ENCODE results near the gene PDCL3.

Gene PDCL3

GRCh38 chr2:100589527-100589926, 26.7 kb downstream of the PDCL3 start:
- TF ChIP-seq TAF1 (IDR thresholded peaks at IDR 0.05; ENCODE audit: borderline replicate concordance, insufficient read depth, low read length) (no peak), FOXP2 (optimal IDR thresholded peaks at IDR 0.05; ENCODE audit: borderline replicate concordance, extremely low read depth, extremely low read length, insufficient read depth) (no peak), SIN3A (IDR thresholded peaks at IDR 0.05; ENCODE audit: borderline replicate concordance, insufficient read depth, low read length) (no peak), POLR2AphosphoS5 (IDR thresholded peaks at IDR 0.05; ENCODE audit: low read depth, low read length) (no peak), REST (IDR thresholded peaks at IDR 0.05; ENCODE audit: insufficient read depth in 1 of 2, low read depth in 2 of 2, low read length in 2 of 2) (no peak)

- TF ChIP-seq FOXP2 (optimal IDR thresholded peaks at IDR 0.05; ENCODE audit: borderline replicate concordance, extremely low read depth, extremely low read length, insufficient read depth) (no peak), SIN3A (IDR thresholded peaks at IDR 0.05; ENCODE audit: borderline replicate concordance, insufficient read depth, low read length) (no peak), TAF1 (IDR thresholded peaks at IDR 0.05; ENCODE audit: borderline replicate concordance, insufficient read depth, low read length) (no peak), POLR2AphosphoS5 (IDR thresholded peaks at IDR 0.05; ENCODE audit: low read depth, low read length) (no peak), REST (IDR thresholded peaks at IDR 0.05; ENCODE audit: insufficient read depth in 1 of 2, low read depth in 2 of 2, low read length in 2 of 2) (no peak)
Measured at GRCh38 chr2:100592226-100592625, 29.4 kb downstream of the PDCL3 start.

- no peak for TF ChIP-seq SIN3A (IDR thresholded peaks at IDR 0.05; ENCODE audit: borderline replicate concordance, insufficient read depth, low read length)
- no peak for TF ChIP-seq REST (IDR thresholded peaks at IDR 0.05; ENCODE audit: insufficient read depth in 1 of 2, low read depth in 2 of 2, low read length in 2 of 2)
- no peak for TF ChIP-seq FOXP2 (optimal IDR thresholded peaks at IDR 0.05; ENCODE audit: borderline replicate concordance, extremely low read depth, extremely low read length, insufficient read depth)
- no peak for TF ChIP-seq POLR2AphosphoS5 (IDR thresholded peaks at IDR 0.05; ENCODE audit: low read depth, low read length)
- TF ChIP-seq TAF1 (IDR thresholded peaks at IDR 0.05; ENCODE audit: borderline replicate concordance, insufficient read depth, low read length): no peak
Measured at GRCh38 chr2:100596465-100596864, 33.7 kb downstream of the PDCL3 start.

GRCh38 chr2:100599566-100599965, 36.8 kb downstream of the PDCL3 start:
- TF ChIP-seq REST (IDR thresholded peaks at IDR 0.05; ENCODE audit: insufficient read depth in 1 of 2, low read depth in 2 of 2, low read length in 2 of 2) (no peak), TAF1 (IDR thresholded peaks at IDR 0.05; ENCODE audit: borderline replicate concordance, insufficient read depth, low read length) (no peak), POLR2AphosphoS5 (IDR thresholded peaks at IDR 0.05; ENCODE audit: low read depth, low read length) (no peak), FOXP2 (optimal IDR thresholded peaks at IDR 0.05; ENCODE audit: borderline replicate concordance, extremely low read depth, extremely low read length, insufficient read depth) (no peak), SIN3A (IDR thresholded peaks at IDR 0.05; ENCODE audit: borderline replicate concordance, insufficient read depth, low read length) (no peak)

GRCh38 chr2:100601661-100602060, 38.9 kb downstream of the PDCL3 start:
- no peak for TF ChIP-seq TAF1 (IDR thresholded peaks at IDR 0.05; ENCODE audit: borderline replicate concordance, insufficient read depth, low read length)
- no peak for TF ChIP-seq SIN3A (IDR thresholded peaks at IDR 0.05; ENCODE audit: borderline replicate concordance, insufficient read depth, low read length)
- no peak for TF ChIP-seq REST (IDR thresholded peaks at IDR 0.05; ENCODE audit: insufficient read depth in 1 of 2, low read depth in 2 of 2, low read length in 2 of 2)
- TF ChIP-seq POLR2AphosphoS5 (IDR thresholded peaks at IDR 0.05; ENCODE audit: low read depth, low read length): no peak
- TF ChIP-seq FOXP2 (optimal IDR thresholded peaks at IDR 0.05; ENCODE audit: borderline replicate concordance, extremely low read depth, extremely low read length, insufficient read depth): no peak

All from PFSK-1 (cell line).